ENCODE measurements around the gene LSM11.

LSM11 gene

GRCh38 chr5:157756122-157756521 lies 12.6 kb downstream of the LSM11 start:
- no peak for DNase-seq (ENCODE audit: low spot score)
- no peaks in the 10 kb centered on the region for H3K27me3 ChIP-seq (ENCODE audit: insufficient read depth, poor library complexity, severe bottlenecking)
- no peaks in the 10 kb centered on the region for H3K4me1 ChIP-seq (ENCODE audit: insufficient read depth, poor library complexity, severe bottlenecking)
- peaks cover 72% of the 10 kb centered on the region for H3K36me3 ChIP-seq (ENCODE audit: low read depth)
- H3K4me3 ChIP-seq (ENCODE audit: severe bottlenecking): no peak overlapping the region
- TF ChIP-seq CTCF (IDR thresholded peaks at IDR 0.05; ENCODE audit: poor library complexity, severe bottlenecking): no peak
- ATAC-seq (ENCODE audit: low read depth): no peak
- H3K27ac ChIP-seq (ENCODE audit: poor library complexity, severe bottlenecking): no peak overlapping the region
- H3K9me3 ChIP-seq (ENCODE audit: severe bottlenecking): no peaks in the 10 kb centered on the region

- H3K9me3 ChIP-seq (ENCODE audit: severe bottlenecking): no peaks in the 10 kb centered on the region
- peaks cover 50% of the 10 kb centered on the region for H3K36me3 ChIP-seq (ENCODE audit: low read depth)
- TF ChIP-seq CTCF (IDR thresholded peaks at IDR 0.05; ENCODE audit: poor library complexity, severe bottlenecking): no peak
- no peak for DNase-seq (ENCODE audit: low spot score)
- no peak for ATAC-seq (ENCODE audit: low read depth)
- H3K4me3 ChIP-seq (ENCODE audit: severe bottlenecking): no peak overlapping the region
- no peaks in the 10 kb centered on the region for H3K27me3 ChIP-seq (ENCODE audit: insufficient read depth, poor library complexity, severe bottlenecking)
- H3K27ac ChIP-seq (ENCODE audit: poor library complexity, severe bottlenecking): no peak overlapping the region
- no peaks in the 10 kb centered on the region for H3K4me1 ChIP-seq (ENCODE audit: insufficient read depth, poor library complexity, severe bottlenecking)
Observed at GRCh38 chr5:157758706-157759105, 15.2 kb downstream of the LSM11 start.

GRCh38 chr5:157761690-157762621 lies 18.4 kb downstream of the LSM11 start:
- DNase-seq (ENCODE audit: low spot score) (no peak), ATAC-seq (ENCODE audit: low read depth) (peak; percentile 92)
- Histone ChIP-seq H3K36me3 (ENCODE audit: low read depth) (peaks cover 24% of the 10 kb centered on the region), H3K27ac (ENCODE audit: poor library complexity, severe bottlenecking) (no peak overlapping the region), H3K27me3 (ENCODE audit: insufficient read depth, poor library complexity, severe bottlenecking) (no peaks in the 10 kb centered on the region), H3K9me3 (ENCODE audit: severe bottlenecking) (no peaks in the 10 kb centered on the region), H3K4me3 (ENCODE audit: severe bottlenecking) (no peak overlapping the region), H3K4me1 (ENCODE audit: insufficient read depth, poor library complexity, severe bottlenecking) (no peaks in the 10 kb centered on the region)
- TF ChIP-seq CTCF (IDR thresholded peaks at IDR 0.05; ENCODE audit: poor library complexity, severe bottlenecking): peak; percentile 95

- DNase-seq (ENCODE audit: low spot score): no peak
Observed at GRCh38 chr5:157764531-157764930, 21.0 kb downstream of the LSM11 start.

More at GRCh38 chr5:157764531-157764930, 21.0 kb downstream of the LSM11 start:
- Histone ChIP-seq H3K4me3 (ENCODE audit: severe bottlenecking) (no peak overlapping the region), H3K4me1 (ENCODE audit: insufficient read depth, poor library complexity, severe bottlenecking) (peaks cover 5% of the 10 kb centered on the region), H3K27me3 (ENCODE audit: insufficient read depth, poor library complexity, severe bottlenecking) (no peaks in the 10 kb centered on the region), H3K9me3 (ENCODE audit: severe bottlenecking) (no peaks in the 10 kb centered on the region), H3K27ac (ENCODE audit: poor library complexity, severe bottlenecking) (no peak overlapping the region), H3K36me3 (ENCODE audit: low read depth) (peaks cover 9% of the 10 kb centered on the region; the same call in 1 of the 2 replicates)
- ATAC-seq (ENCODE audit: low read depth): no peak
- no peak for TF ChIP-seq CTCF (IDR thresholded peaks at IDR 0.05; ENCODE audit: poor library complexity, severe bottlenecking)
